ENCODE measurements around the gene ARFGAP3. TPM values are rescaled to one million over a fixed set of nuclear protein-coding genes. Genes with fewer than 3 reads are reported as not detected.

ARFGAP3 gene
- total and polyA plus RNA-seq, 2 experiments from 2014 or later: 14.8 to 19.1 TPM

DNA sequence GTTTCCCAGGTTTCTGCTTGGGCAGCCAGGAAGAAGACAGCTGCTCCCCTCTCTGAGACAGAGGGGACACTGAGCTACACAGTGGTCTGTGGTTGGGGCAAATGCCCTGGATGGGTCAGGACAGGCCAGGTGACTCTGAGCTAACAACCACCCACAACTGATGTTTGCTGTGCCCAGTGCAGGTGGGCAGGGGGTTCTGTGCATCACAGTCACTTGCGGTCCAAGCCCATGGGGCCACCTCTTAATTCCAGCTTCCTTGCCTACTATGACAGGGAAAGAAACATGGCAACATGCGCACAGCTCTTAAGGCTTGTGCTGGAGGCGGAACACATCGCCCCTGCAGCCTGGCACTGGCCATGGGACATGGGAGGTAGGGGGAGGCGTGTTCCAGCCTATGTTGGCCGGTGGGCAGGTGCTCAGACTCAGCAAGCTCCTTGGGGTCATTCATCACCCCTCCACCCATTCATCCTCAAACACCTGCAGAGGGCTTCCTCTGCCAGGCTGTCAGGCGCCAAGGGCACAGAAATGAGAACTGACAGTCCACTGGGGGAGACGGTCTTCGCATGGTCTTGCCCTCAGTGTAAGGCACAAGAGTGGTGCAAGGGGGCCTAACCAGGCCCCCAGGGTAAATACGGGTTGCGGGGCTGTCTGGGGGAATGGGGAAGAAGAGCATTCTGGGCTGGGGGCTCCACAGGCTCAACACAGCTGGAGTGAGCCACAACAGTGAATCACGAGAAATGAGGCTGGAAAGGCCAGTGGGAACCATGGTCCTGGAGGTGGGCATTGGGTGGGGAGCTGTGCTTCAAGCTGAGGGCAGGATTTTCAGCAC, 55.6 kb downstream of the ARFGAP3 start:
- Mint-ChIP-seq H3K9me3 (no peaks in the 10 kb centered on the region), H3K4me1 (peaks cover 19% of the 10 kb centered on the region), H3K27me3 (ENCODE audit: insufficient read depth, low read depth, poor library complexity) (peaks cover 12% of the 10 kb centered on the region), H3K36me3 (ENCODE audit: low read depth) (no peaks in the 10 kb centered on the region), H3K4me3 (no peak overlapping the region), H3K27ac (no peak overlapping the region)
- H3K9me2 ChIP-seq (ENCODE audit: insufficient read depth): no peaks in the 10 kb centered on the region
- H3F3A ChIP-seq (replicated peaks; ENCODE audit: low read depth): no peaks in the 10 kb centered on the region
- H3K36me3 ChIP-seq (ENCODE audit: insufficient read depth): no peaks in the 10 kb centered on the region
- H3K79me2 ChIP-seq (replicated peaks; ENCODE audit: insufficient read depth): no peaks in the 10 kb centered on the region
- DNase-seq (ENCODE audit: low spot score): no peak
- peaks cover 7% of the 10 kb centered on the region; the same call in 1 of the 2 replicates for H3K4me1 ChIP-seq (ENCODE audit: insufficient read depth)
- H4K20me1 ChIP-seq (replicated peaks; ENCODE audit: insufficient read depth): no peaks in the 10 kb centered on the region
- H3K4me2 ChIP-seq: no peak overlapping the region
- H2AFZ ChIP-seq: no peak overlapping the region
- TF ChIP-seq, protein P1, sequence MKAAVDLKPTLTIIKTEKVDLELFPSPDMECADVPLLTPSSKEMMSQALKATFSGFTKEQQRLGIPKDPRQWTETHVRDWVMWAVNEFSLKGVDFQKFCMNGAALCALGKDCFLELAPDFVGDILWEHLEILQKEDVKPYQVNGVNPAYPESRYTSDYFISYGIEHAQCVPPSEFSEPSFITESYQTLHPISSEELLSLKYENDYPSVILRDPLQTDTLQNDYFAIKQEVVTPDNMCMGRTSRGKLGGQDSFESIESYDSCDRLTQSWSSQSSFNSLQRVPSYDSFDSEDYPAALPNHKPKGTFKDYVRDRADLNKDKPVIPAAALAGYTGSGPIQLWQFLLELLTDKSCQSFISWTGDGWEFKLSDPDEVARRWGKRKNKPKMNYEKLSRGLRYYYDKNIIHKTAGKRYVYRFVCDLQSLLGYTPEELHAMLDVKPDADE (IDR thresholded peaks at IDR 0.05): no peak
- no peak for TF ChIP-seq EZH2 (IDR thresholded peaks at IDR 0.05; ENCODE audit: low read depth, unreplicated experiment)
- no peak for TF ChIP-seq ZNF114 (CRISPR knock-in tag; IDR thresholded peaks at IDR 0.05)
- TF ChIP-seq NANOG (IDR thresholded peaks at IDR 0.05; ENCODE audit: borderline replicate concordance): no peak
- TF ChIP-seq JUNB (IDR thresholded peaks at IDR 0.05; ENCODE audit: unreplicated experiment): no peak
- TF ChIP-seq, protein P2, sequence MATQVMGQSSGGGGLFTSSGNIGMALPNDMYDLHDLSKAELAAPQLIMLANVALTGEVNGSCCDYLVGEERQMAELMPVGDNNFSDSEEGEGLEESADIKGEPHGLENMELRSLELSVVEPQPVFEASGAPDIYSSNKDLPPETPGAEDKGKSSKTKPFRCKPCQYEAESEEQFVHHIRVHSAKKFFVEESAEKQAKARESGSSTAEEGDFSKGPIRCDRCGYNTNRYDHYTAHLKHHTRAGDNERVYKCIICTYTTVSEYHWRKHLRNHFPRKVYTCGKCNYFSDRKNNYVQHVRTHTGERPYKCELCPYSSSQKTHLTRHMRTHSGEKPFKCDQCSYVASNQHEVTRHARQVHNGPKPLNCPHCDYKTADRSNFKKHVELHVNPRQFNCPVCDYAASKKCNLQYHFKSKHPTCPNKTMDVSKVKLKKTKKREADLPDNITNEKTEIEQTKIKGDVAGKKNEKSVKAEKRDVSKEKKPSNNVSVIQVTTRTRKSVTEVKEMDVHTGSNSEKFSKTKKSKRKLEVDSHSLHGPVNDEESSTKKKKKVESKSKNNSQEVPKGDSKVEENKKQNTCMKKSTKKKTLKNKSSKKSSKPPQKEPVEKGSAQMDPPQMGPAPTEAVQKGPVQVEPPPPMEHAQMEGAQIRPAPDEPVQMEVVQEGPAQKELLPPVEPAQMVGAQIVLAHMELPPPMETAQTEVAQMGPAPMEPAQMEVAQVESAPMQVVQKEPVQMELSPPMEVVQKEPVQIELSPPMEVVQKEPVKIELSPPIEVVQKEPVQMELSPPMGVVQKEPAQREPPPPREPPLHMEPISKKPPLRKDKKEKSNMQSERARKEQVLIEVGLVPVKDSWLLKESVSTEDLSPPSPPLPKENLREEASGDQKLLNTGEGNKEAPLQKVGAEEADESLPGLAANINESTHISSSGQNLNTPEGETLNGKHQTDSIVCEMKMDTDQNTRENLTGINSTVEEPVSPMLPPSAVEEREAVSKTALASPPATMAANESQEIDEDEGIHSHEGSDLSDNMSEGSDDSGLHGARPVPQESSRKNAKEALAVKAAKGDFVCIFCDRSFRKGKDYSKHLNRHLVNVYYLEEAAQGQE (IDR thresholded peaks at IDR 0.05; ENCODE audit: unreplicated experiment): no peak
- no peaks in the 10 kb centered on the region for H3K27me3 ChIP-seq (ENCODE audit: insufficient read depth)
- H3K4me3 ChIP-seq: no peak overlapping the region
- H3K27ac ChIP-seq (ENCODE audit: low read depth): no peak overlapping the region
- ATAC-seq: no peak

DNA sequence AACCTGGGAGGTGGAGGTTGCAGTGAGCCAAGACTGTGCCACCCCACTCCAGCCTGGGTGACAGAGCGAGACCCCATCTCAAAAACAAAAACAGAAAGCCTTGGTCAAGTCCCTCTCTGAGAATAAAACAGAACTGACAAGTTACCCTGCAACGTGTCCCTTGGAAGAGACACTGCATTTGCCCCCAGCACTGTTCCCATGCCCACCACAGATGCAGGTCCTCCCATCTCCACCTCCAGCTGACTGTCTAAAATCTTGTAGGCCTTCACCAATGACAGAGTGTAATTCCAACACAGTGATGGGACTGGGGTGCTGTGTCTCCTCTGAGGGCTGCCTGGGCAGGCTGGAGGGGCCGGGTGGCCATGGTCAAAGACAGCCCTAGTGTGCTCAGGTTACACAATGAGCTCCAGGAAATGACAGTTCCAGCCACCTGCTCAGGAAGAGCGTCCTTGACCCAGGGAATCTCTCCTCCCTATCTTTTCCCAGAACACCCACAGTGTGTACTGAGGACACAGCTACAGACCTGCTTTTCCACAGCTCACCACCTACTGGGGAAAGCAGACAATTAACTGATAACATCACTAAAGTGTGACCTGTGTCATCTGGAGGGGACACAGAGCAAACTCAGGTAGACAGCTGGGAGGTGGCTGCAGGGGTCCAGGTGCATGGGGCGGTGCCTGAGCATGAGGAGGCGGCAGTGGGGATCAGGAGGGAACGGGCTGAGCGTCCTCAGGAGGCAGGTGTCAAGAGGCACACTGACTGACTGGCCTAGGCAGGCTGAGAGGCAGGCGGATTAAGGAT, 56.4 kb downstream of the ARFGAP3 start:
- Histone ChIP-seq H3K4me3 (no peak overlapping the region), H4K20me1 (replicated peaks; ENCODE audit: insufficient read depth) (no peaks in the 10 kb centered on the region), H3K36me3 (ENCODE audit: insufficient read depth) (no peaks in the 10 kb centered on the region), H2AFZ (no peak overlapping the region), H3K27ac (ENCODE audit: low read depth) (no peak overlapping the region), H3K27me3 (ENCODE audit: insufficient read depth) (no peaks in the 10 kb centered on the region), H3F3A (replicated peaks; ENCODE audit: low read depth) (no peaks in the 10 kb centered on the region), H3K4me2 (no peak overlapping the region), H3K4me1 (ENCODE audit: insufficient read depth) (peaks cover 5% of the 10 kb centered on the region; the same call in 1 of the 2 replicates), H3K79me2 (replicated peaks; ENCODE audit: insufficient read depth) (no peaks in the 10 kb centered on the region), H3K9me2 (ENCODE audit: insufficient read depth) (no peaks in the 10 kb centered on the region)
- DNase-seq (ENCODE audit: low spot score) (no peak), ATAC-seq (no peak)
- H3K27ac Mint-ChIP-seq: no peak overlapping the region
- H3K4me3 Mint-ChIP-seq: no peak overlapping the region
- H3K4me1 Mint-ChIP-seq: peaks cover 14% of the 10 kb centered on the region; the same call in 2 of the 3 replicates
- peaks cover 8% of the 10 kb centered on the region for H3K27me3 Mint-ChIP-seq (ENCODE audit: insufficient read depth, low read depth, poor library complexity)
- no peaks in the 10 kb centered on the region; the same call in 2 of the 3 replicates for H3K36me3 Mint-ChIP-seq (ENCODE audit: low read depth)
- no peaks in the 10 kb centered on the region for H3K9me3 Mint-ChIP-seq
- TF ChIP-seq STAT1 (IDR thresholded peaks at IDR 0.05; ENCODE audit: unreplicated experiment): no peak
- no peak for TF ChIP-seq EZH2 (IDR thresholded peaks at IDR 0.05; ENCODE audit: low read depth, unreplicated experiment)
- TF ChIP-seq JUNB (IDR thresholded peaks at IDR 0.05; ENCODE audit: unreplicated experiment): no peak
- TF ChIP-seq EZH2phosphoT487 (IDR thresholded peaks at IDR 0.05; ENCODE audit: unreplicated experiment): no peak
- TF ChIP-seq CREB1 (CRISPR knock-in tag; IDR thresholded peaks at IDR 0.05; ENCODE audit: low read depth): no peak
- TF ChIP-seq ZNF331 (CRISPR knock-in tag; IDR thresholded peaks at IDR 0.05; ENCODE audit: low read depth): no peak
- TF ChIP-seq, protein P1 (IDR thresholded peaks at IDR 0.05): no peak
- TF ChIP-seq ZNF114 (CRISPR knock-in tag; IDR thresholded peaks at IDR 0.05): no peak
- no peak for TF ChIP-seq NANOG (IDR thresholded peaks at IDR 0.05; ENCODE audit: borderline replicate concordance)
- TF ChIP-seq, protein P3, sequence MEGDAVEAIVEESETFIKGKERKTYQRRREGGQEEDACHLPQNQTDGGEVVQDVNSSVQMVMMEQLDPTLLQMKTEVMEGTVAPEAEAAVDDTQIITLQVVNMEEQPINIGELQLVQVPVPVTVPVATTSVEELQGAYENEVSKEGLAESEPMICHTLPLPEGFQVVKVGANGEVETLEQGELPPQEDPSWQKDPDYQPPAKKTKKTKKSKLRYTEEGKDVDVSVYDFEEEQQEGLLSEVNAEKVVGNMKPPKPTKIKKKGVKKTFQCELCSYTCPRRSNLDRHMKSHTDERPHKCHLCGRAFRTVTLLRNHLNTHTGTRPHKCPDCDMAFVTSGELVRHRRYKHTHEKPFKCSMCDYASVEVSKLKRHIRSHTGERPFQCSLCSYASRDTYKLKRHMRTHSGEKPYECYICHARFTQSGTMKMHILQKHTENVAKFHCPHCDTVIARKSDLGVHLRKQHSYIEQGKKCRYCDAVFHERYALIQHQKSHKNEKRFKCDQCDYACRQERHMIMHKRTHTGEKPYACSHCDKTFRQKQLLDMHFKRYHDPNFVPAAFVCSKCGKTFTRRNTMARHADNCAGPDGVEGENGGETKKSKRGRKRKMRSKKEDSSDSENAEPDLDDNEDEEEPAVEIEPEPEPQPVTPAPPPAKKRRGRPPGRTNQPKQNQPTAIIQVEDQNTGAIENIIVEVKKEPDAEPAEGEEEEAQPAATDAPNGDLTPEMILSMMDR (conservative IDR thresholded peaks at IDR 0.05; ENCODE audit: low read depth in 2 of 2): no peak

All from GM23338 (cell line).